K562 (cell line): ENCODE data around the gene OR2F1. TPM values are rescaled to one million over a fixed set of nuclear protein-coding genes. Genes with fewer than 3 reads are reported as not detected.
"Not testable (repeated sequence)": the region's sequence is repeated elsewhere in the genome, so short reads cannot be mapped to it uniquely, and the experiment has no call there.

Experiments
- ATAC-seq: fragments of 200-7000 bp; cut with Tn5 transposase; 3 replicates; pipeline ENCODE4 v1.9.1; 2020; ENCODE audit warnings: moderate library complexity
- BruUV-seq: library from RNA; stranded (reverse); fragments of 400-500 nt; replicated peaks from 2 replicates; lab custom pipeline; 2021; lab: Mats Ljungman, UMichigan
- CTCF ChIA-PET: fragments of 300-600 bp; formaldehyde crosslinking; extraction: SDS; loops from one replicate; lab custom pipeline; 2021; ENCODE audit warnings: low intra/inter-chr PET ratio; lab: Yijun Ruan, JAX
- POLR2A ChIA-PET: fragments of 300-600, 350-650 bp; sonication (Branson Sonifier 250); formaldehyde crosslinking; extraction: SDS; loops from one replicate; lab custom pipeline; 2021; ENCODE audit warnings: antibody characterized with exemption, inconsistent platforms; lab: Yijun Ruan, JAX
- DNase-seq, 4 experiments: peaks; one replicate each; pipeline versions ENCODE4 v3.0.0 to v3.0.0-alpha.2; 2011 to 2018; ENCODE audit warnings: low spot score in 3 of 4, mixed read lengths in 3 of 4; ENCODE audit errors: extremely low read depth in 1 of 4
- FAIRE-seq: peaks from 2 replicates; lab custom pipeline; 2011; peaks lifted over from hg19 to GRCh38; lab: Jason Lieb, UNC
- H2AFZ ChIP-seq: 2 replicates; pipeline ENCODE4 v1.6.0; 2011; ENCODE audit warnings: low read depth, low read length, control low read depth, inconsistent platforms
- H3K27ac ChIP-seq: fragments of 200-600 bp; 3 replicates; pipeline ENCODE4 v1.8.0; 2011; ENCODE audit warnings: low read depth, mild to moderate bottlenecking, control low read depth, inconsistent platforms, low read length, moderate library complexity, mixed read lengths; ENCODE audit errors: extremely low read depth
- H3K27me3 ChIP-seq, 2 experiments: fragments of 300-600 bp in 1 of 2; 2 replicates in 1 of 2; 3 replicates in 1 of 2; pipeline versions ENCODE4 v1.6.0 to v1.8.0; 2011; ENCODE audit warnings: inconsistent platforms in 2 of 2, low read length in 2 of 2, mild to moderate bottlenecking in 1 of 2, mixed read lengths in 1 of 2, moderate library complexity in 1 of 2; ENCODE audit not compliant: control insufficient read depth in 2 of 2, insufficient read depth in 2 of 2
- H3K36me3 ChIP-seq: fragments of 300-600 bp; 3 replicates; pipeline ENCODE4 v1.8.0; 2011; ENCODE audit warnings: mild to moderate bottlenecking, low read length, inconsistent platforms; ENCODE audit not compliant: control insufficient read depth, insufficient read depth
- H3K4me1 ChIP-seq, 2 experiments: fragments of 200-600 bp in 1 of 2; replicated peaks in 1 of 2; 2 replicates in 1 of 2; 3 replicates in 1 of 2; pipeline versions ENCODE4 v1.5.1 to v1.8.0; 2011; ENCODE audit warnings: inconsistent platforms in 2 of 2, low read length in 2 of 2, mild to moderate bottlenecking in 1 of 2, mixed read lengths in 1 of 2, moderate library complexity in 1 of 2; ENCODE audit not compliant: control insufficient read depth in 2 of 2, insufficient read depth in 2 of 2
- H3K4me2 ChIP-seq: 2 replicates; pipeline ENCODE4 v1.6.1; 2011; ENCODE audit warnings: low read length, control low read depth, inconsistent platforms, mixed read lengths; ENCODE audit not compliant: insufficient read depth
- H3K4me3 ChIP-seq: fragments of 200-600 bp; sonication (generic), shearing (Covaris generic); 2 replicates; pipeline ENCODE4 v1.5.1; 2016; ENCODE audit warnings: control low read depth, inconsistent platforms
- H3K79me2 ChIP-seq: fragments of 200-600 bp; 3 replicates; pipeline ENCODE4 v1.8.0; 2011; ENCODE audit warnings: low read length, inconsistent platforms; ENCODE audit not compliant: control insufficient read depth, insufficient read depth
- H3K9ac ChIP-seq, 2 experiments: 2 replicates each; pipeline versions ENCODE4 v1.6.0 to v1.6.1; 2011; ENCODE audit warnings: low read depth in 2 of 2, low read length in 2 of 2, control low read depth in 1 of 2, inconsistent platforms in 1 of 2, mild to moderate bottlenecking in 1 of 2, mixed read lengths in 1 of 2; ENCODE audit not compliant: insufficient read depth in 1 of 2
- H3K9me1 ChIP-seq: one replicate; pipeline ENCODE4 v1.6.0; 2011; ENCODE audit warnings: inconsistent platforms, mild to moderate bottlenecking, low read length, moderate library complexity; ENCODE audit not compliant: control insufficient read depth, insufficient read depth
- H3K9me3 ChIP-seq: replicated peaks from 2 replicates; pipeline ENCODE4 v1.5.1; 2011; ENCODE audit warnings: low read depth, low read length, inconsistent platforms; ENCODE audit not compliant: control insufficient read depth, insufficient read depth
- H4K20me1 ChIP-seq: replicated peaks from 2 replicates; pipeline ENCODE4 v1.6.1; 2011; ENCODE audit warnings: low read length, inconsistent platforms, mixed read lengths; ENCODE audit not compliant: control insufficient read depth, insufficient read depth
- CBX3 ChIP-seq, 2 experiments: IDR thresholded peaks; 1 replicate in 1 of 2; 2 replicates in 1 of 2; pipeline ENCODE4 v1.6.1; 2012; ENCODE audit warnings: inconsistent platforms in 2 of 2, low read length in 2 of 2, borderline replicate concordance in 1 of 2, control low read depth in 1 of 2
- POLR3A ChIP-seq: IDR thresholded peaks from 2 replicates; pipeline ENCODE4 v1.6.1; 2011; ENCODE audit warnings: borderline replicate concordance, mild to moderate bottlenecking, moderate library complexity; ENCODE audit not compliant: insufficient read length, insufficient read depth; ENCODE audit errors: extremely low read depth
- ZFP36 ChIP-seq: fragments of 150-350 bp; IDR thresholded peaks from 2 replicates; pipeline ENCODE4 v1.6.1; 2018; ENCODE audit warnings: low read length, low read depth; ENCODE audit not compliant: partially characterized antibody
- WGBS: fragments of 100-300 bp; shearing (Covaris generic); methylation state at CpG from one replicate; pipeline ENCODE4 v1.1.6; 2016; ENCODE audit warnings: low coverage, mixed read lengths; ENCODE audit not compliant: insufficient coverage; ENCODE audit errors: missing lambda C conversion rate; 5-methylcytosine and 5-hydroxymethylcytosine counted together
- in situ Hi-C: fragments of 300-500 bp; cut with MboI; formaldehyde crosslinking; loops from 4 replicates; pipeline ENCODE4 v1.15.0; 2018; ENCODE audit warnings: inconsistent platforms, mixed read lengths
- intact Hi-C: fragments of 100-400 bp; cut with micrococcal nuclease; formaldehyde crosslinking; loops from 2 replicates; pipeline ENCODE4 v1.14.2; 2022
- polyA plus RNA-seq, 8 experiments: library from polyadenylated mRNA; depleted of rRNA in 4 of 8; stranded (reverse) in 5 of 8; unstranded in 3 of 8; fragments of >200 nt; fragmentation: Nextera tagmentation in 2 of 8; fragmentation: Illumina TruSeq in 1 of 8; extraction: Ambion mirVana in 2 of 8; extraction: Trizol in 1 of 8; gene quantifications; 2 replicates each; pipeline versions ENCODE4 v1.2.1 to v1.2.3, GENCODE V29; 2011 to 2014; ENCODE audit warnings: inconsistent platforms in 1 of 8, missing spikeins in 1 of 8
- total RNA-seq, 7 experiments: library from RNA; depleted of rRNA in 6 of 7; stranded (reverse); fragments of >200 nt in 6 of 7; fragmentation: Illumina TruSeq in 2 of 7; extraction: Trizol in 2 of 7; gene quantifications; 2 replicates each; pipeline versions ENCODE4 v1.2.1 to v1.2.3, GENCODE V29; 2011 to 2021; ENCODE audit warnings: low replicate concordance in 1 of 7

OR2F1 gene
- total and polyA plus RNA-seq, 9 of the 15 experiments (the other 6 are each of a cell fraction or from before 2014, with no cell fraction given), result not detected

GRCh38 chr7:144009361-144009760, 54.7 kb downstream of the OR2F1 start:
- TF ChIP-seq ZFP36, result peak; percentile 54
- 0 out of 3 replicates have a peak, but pooled peaks of 1 of the 2 experiments have one; percentile 32 for TF ChIP-seq CBX3 (IDR thresholded peaks at IDR 0.05; ENCODE audit: borderline replicate concordance in 1 of 2, low read length in 2 of 2)
- no peak for TF ChIP-seq POLR3A
- Histone ChIP-seq H3K9ac (no peak overlapping the region), H3K27ac (no peak overlapping the region), H3K36me3 (no peaks in the 10 kb centered on the region), H3K4me2 (no peak overlapping the region), H2AFZ (no peak overlapping the region), H3K4me3 (no peak overlapping the region), H4K20me1 (no peaks in the 10 kb centered on the region), H3K79me2 (no peaks in the 10 kb centered on the region), H3K9me3 (peaks cover 8% of the 10 kb centered on the region), H3K9me1 (no peaks in the 10 kb centered on the region), H3K4me1 (no peaks in the 10 kb centered on the region), H3K27me3 (no peaks in the 10 kb centered on the region)
- WGBS, result 0% methylated on average over 2 of the region's 2 CpGs
- intact Hi-C loops (no loop called here), in situ Hi-C loops (no loop called here)
- POLR2A ChIA-PET, result no interaction called here
- CTCF ChIA-PET, result no interaction called here
- FAIRE-seq (no peak), ATAC-seq (no peak), DNase-seq (no peak)
- no TSS peak for BruUV-seq

- H3K9me3 ChIP-seq, H3K4me1 ChIP-seq, H3K4me2 ChIP-seq, H4K20me1 ChIP-seq, BruUV-seq, FAIRE-seq, DNase-seq, H3K4me3 ChIP-seq, CTCF ChIA-PET, intact Hi-C loops, H3K9ac ChIP-seq, in situ Hi-C loops, H3K79me2 ChIP-seq, H3K9me1 ChIP-seq, H2AFZ ChIP-seq, H3K27ac ChIP-seq, H3K27me3 ChIP-seq, ATAC-seq, H3K36me3 ChIP-seq, POLR2A ChIA-PET: not testable (repeated sequence)
These were observed 55.4 kb downstream of the OR2F1 start for GRCh38 chr7:144010061-144010460.

GRCh38 chr7:144010821-144011220, 56.2 kb downstream of the OR2F1 start:
- ATAC-seq, H3K36me3 ChIP-seq, H3K79me2 ChIP-seq, intact Hi-C loops, H3K9me1 ChIP-seq, H3K27me3 ChIP-seq, H4K20me1 ChIP-seq, H3K27ac ChIP-seq, DNase-seq, FAIRE-seq, H3K4me1 ChIP-seq, H3K9ac ChIP-seq, H3K9me3 ChIP-seq, CTCF ChIA-PET, BruUV-seq, in situ Hi-C loops, POLR2A ChIA-PET, H3K4me2 ChIP-seq, H2AFZ ChIP-seq, H3K4me3 ChIP-seq: not testable (repeated sequence)
- 0% methylated on average over 1 of the region's 1 CpG for WGBS
